Measurements from ENCODE around the gene BANF2.

DNA sequence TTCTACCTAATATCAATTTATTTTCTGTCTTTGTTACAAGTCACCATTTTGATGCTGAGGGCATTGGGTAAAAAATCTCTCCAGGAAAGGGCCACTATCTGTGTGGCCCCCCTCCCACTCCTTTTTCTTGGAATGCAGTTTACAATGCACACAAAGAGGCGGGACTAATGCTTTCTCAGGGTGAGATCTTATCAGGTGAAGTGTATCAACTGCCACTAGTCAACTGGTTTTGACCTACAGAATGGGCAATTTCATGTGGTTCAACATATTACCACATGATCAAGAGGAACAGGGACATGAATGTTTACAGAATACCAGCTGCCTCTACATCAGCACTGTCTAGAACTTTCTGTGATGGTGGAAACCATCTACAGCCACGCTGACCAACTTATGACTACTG lies 21.5 kb upstream of the BANF2 start:
- TF ChIP-seq, protein P1, sequence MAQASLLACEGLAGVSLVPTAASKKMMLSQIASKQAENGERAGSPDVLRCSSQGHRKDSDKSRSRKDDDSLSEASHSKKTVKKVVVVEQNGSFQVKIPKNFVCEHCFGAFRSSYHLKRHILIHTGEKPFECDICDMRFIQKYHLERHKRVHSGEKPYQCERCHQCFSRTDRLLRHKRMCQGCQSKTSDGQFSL (CRISPR knock-in tag; IDR thresholded peaks at IDR 0.05), result no peak
- TF ChIP-seq ZFP41 (CRISPR knock-in tag; IDR thresholded peaks at IDR 0.05; ENCODE audit: borderline replicate concordance), result no peak
- TF ChIP-seq RELA (CRISPR knock-in tag; IDR thresholded peaks at IDR 0.05), result no peak
- TF ChIP-seq, protein P2, sequence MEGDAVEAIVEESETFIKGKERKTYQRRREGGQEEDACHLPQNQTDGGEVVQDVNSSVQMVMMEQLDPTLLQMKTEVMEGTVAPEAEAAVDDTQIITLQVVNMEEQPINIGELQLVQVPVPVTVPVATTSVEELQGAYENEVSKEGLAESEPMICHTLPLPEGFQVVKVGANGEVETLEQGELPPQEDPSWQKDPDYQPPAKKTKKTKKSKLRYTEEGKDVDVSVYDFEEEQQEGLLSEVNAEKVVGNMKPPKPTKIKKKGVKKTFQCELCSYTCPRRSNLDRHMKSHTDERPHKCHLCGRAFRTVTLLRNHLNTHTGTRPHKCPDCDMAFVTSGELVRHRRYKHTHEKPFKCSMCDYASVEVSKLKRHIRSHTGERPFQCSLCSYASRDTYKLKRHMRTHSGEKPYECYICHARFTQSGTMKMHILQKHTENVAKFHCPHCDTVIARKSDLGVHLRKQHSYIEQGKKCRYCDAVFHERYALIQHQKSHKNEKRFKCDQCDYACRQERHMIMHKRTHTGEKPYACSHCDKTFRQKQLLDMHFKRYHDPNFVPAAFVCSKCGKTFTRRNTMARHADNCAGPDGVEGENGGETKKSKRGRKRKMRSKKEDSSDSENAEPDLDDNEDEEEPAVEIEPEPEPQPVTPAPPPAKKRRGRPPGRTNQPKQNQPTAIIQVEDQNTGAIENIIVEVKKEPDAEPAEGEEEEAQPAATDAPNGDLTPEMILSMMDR (CRISPR knock-in tag; IDR thresholded peaks at IDR 0.05), result no peak
- no peak for TF ChIP-seq SMC3 (IDR thresholded peaks at IDR 0.05; ENCODE audit: low read length)
- no peak for TF ChIP-seq PTBP1 (IDR thresholded peaks at IDR 0.05; ENCODE audit: low read depth, low read length, poor library complexity, severe bottlenecking)
- TF ChIP-seq SRF (IDR thresholded peaks at IDR 0.05; ENCODE audit: low read depth, low read length), result no peak
- no peak for TF ChIP-seq ZNF451 (CRISPR knock-in tag; IDR thresholded peaks at IDR 0.05)
- TF ChIP-seq CREB1 (IDR thresholded peaks at IDR 0.05), result no peak
- no peak for TF ChIP-seq CREB1 (CRISPR knock-in tag; IDR thresholded peaks at IDR 0.05)
- TF ChIP-seq TCF7L2 (IDR thresholded peaks at IDR 0.05; ENCODE audit: low read depth, low read length), result no peak
- TF ChIP-seq RXRA (CRISPR knock-in tag; IDR thresholded peaks at IDR 0.05), result no peak

All from HepG2 (cell line).